ENCODE data around the gene ABAT.

DNA sequence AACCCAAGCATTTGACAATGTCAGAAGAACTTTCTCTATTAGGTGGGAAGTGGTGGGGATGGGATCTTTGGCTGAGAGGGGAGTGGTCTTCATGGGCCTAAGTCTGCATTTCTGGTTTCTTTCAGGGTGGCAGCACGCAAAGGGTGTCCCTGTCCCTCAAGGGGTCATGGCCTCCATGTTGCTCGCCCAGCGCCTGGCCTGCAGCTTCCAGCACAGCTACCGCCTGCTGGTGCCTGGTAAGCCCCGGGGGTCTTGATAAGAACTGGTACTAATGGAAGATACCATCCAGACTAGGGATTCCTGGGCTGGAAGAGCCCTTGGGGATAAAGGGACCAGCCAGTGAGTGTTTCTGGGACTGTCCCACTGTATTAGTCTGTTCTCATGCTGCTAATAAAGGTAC lies 61.2 kb downstream of the ABAT start:
- TF ChIP-seq ISL1 (CRISPR knock-in tag; IDR thresholded peaks at IDR 0.05) (no peak), ESRRG (CRISPR knock-in tag; IDR thresholded peaks at IDR 0.05) (no peak), ZC3H10 (CRISPR knock-in tag; IDR thresholded peaks at IDR 0.05) (no peak), TOX (CRISPR knock-in tag; IDR thresholded peaks at IDR 0.05; ENCODE audit: borderline replicate concordance) (no peak), ARNTL (CRISPR knock-in tag; IDR thresholded peaks at IDR 0.05; ENCODE audit: borderline replicate concordance, low read depth) (no peak), SNAI2 (CRISPR knock-in tag; IDR thresholded peaks at IDR 0.05) (no peak), ZFP30 (CRISPR knock-in tag; IDR thresholded peaks at IDR 0.05) (no peak), TCF4 (CRISPR knock-in tag; IDR thresholded peaks at IDR 0.05; ENCODE audit: borderline replicate concordance) (no peak), ZFP3 (CRISPR knock-in tag; IDR thresholded peaks at IDR 0.05) (no peak), GLIS3 (CRISPR knock-in tag; IDR thresholded peaks at IDR 0.05) (no peak)
- TF ChIP-seq, protein P1, sequence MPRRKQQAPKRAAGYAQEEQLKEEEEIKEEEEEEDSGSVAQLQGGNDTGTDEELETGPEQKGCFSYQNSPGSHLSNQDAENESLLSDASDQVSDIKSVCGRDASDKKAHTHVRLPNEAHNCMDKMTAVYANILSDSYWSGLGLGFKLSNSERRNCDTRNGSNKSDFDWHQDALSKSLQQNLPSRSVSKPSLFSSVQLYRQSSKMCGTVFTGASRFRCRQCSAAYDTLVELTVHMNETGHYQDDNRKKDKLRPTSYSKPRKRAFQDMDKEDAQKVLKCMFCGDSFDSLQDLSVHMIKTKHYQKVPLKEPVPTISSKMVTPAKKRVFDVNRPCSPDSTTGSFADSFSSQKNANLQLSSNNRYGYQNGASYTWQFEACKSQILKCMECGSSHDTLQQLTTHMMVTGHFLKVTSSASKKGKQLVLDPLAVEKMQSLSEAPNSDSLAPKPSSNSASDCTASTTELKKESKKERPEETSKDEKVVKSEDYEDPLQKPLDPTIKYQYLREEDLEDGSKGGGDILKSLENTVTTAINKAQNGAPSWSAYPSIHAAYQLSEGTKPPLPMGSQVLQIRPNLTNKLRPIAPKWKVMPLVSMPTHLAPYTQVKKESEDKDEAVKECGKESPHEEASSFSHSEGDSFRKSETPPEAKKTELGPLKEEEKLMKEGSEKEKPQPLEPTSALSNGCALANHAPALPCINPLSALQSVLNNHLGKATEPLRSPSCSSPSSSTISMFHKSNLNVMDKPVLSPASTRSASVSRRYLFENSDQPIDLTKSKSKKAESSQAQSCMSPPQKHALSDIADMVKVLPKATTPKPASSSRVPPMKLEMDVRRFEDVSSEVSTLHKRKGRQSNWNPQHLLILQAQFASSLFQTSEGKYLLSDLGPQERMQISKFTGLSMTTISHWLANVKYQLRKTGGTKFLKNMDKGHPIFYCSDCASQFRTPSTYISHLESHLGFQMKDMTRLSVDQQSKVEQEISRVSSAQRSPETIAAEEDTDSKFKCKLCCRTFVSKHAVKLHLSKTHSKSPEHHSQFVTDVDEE (CRISPR knock-in tag; IDR thresholded peaks at IDR 0.05), result no peak
- TF ChIP-seq, protein P2, sequence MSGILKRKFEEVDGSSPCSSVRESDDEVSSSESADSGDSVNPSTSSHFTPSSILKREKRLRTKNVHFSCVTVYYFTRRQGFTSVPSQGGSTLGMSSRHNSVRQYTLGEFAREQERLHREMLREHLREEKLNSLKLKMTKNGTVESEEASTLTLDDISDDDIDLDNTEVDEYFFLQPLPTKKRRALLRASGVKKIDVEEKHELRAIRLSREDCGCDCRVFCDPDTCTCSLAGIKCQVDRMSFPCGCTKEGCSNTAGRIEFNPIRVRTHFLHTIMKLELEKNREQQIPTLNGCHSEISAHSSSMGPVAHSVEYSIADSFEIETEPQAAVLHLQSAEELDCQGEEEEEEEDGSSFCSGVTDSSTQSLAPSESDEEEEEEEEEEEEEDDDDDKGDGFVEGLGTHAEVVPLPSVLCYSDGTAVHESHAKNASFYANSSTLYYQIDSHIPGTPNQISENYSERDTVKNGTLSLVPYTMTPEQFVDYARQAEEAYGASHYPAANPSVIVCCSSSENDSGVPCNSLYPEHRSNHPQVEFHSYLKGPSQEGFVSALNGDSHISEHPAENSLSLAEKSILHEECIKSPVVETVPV (CRISPR knock-in tag; IDR thresholded peaks at IDR 0.05), result no peak
- TF ChIP-seq, protein P3, sequence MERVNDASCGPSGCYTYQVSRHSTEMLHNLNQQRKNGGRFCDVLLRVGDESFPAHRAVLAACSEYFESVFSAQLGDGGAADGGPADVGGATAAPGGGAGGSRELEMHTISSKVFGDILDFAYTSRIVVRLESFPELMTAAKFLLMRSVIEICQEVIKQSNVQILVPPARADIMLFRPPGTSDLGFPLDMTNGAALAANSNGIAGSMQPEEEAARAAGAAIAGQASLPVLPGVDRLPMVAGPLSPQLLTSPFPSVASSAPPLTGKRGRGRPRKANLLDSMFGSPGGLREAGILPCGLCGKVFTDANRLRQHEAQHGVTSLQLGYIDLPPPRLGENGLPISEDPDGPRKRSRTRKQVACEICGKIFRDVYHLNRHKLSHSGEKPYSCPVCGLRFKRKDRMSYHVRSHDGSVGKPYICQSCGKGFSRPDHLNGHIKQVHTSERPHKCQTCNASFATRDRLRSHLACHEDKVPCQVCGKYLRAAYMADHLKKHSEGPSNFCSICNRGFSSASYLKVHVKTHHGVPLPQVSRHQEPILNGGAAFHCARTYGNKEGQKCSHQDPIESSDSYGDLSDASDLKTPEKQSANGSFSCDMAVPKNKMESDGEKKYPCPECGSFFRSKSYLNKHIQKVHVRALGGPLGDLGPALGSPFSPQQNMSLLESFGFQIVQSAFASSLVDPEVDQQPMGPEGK (CRISPR knock-in tag; IDR thresholded peaks at IDR 0.05; ENCODE audit: borderline replicate concordance), result no peak
- TF ChIP-seq, protein P4, sequence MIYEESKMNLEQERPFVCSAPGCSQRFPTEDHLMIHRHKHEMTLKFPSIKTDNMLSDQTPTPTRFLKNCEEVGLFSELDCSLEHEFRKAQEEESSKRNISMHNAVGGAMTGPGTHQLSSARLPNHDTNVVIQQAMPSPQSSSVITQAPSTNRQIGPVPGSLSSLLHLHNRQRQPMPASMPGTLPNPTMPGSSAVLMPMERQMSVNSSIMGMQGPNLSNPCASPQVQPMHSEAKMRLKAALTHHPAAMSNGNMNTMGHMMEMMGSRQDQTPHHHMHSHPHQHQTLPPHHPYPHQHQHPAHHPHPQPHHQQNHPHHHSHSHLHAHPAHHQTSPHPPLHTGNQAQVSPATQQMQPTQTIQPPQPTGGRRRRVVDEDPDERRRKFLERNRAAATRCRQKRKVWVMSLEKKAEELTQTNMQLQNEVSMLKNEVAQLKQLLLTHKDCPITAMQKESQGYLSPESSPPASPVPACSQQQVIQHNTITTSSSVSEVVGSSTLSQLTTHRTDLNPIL (CRISPR knock-in tag; IDR thresholded peaks at IDR 0.05; ENCODE audit: low read depth), result no peak

Measured in SK-N-SH treated with all-trans-retinoic acid at 6 μM for 48 hours (cell line).